Lower leg skin (tissue), 3 donors: ENCODE results near the gene CD93.

Experiments
- CTCF ChIP-seq, 3 donors: fragments of 450-650 bp; IDR thresholded peaks; one replicate each; pipeline ENCODE4 v1.5.1; 2016; ENCODE audit warnings: antibody characterized with exemption in 3 of 3, mild to moderate bottlenecking in 3 of 3, moderate library complexity in 2 of 3
- POLR2A ChIP-seq, 2 donors: fragments of 450-650 bp; IDR thresholded peaks; one replicate each; pipeline ENCODE4 v1.6.1; 2016 to 2017; ENCODE audit warnings: antibody characterized with exemption in 2 of 2, mild to moderate bottlenecking in 1 of 2, moderate library complexity in 1 of 2

- TF ChIP-seq CTCF (IDR thresholded peaks at IDR 0.05) (no peak), POLR2A (IDR thresholded peaks at IDR 0.05) (no peak)
Measured at GRCh38 chr20:23096097-23096496, 10.0 kb upstream of the CD93 start.
